Measurements from ENCODE around the gene GRB10.
"Not testable (repeated sequence)": the region's sequence is repeated elsewhere in the genome, so short reads cannot be mapped to it uniquely, and the experiment has no call there.

The GRB10 gene

DNA sequence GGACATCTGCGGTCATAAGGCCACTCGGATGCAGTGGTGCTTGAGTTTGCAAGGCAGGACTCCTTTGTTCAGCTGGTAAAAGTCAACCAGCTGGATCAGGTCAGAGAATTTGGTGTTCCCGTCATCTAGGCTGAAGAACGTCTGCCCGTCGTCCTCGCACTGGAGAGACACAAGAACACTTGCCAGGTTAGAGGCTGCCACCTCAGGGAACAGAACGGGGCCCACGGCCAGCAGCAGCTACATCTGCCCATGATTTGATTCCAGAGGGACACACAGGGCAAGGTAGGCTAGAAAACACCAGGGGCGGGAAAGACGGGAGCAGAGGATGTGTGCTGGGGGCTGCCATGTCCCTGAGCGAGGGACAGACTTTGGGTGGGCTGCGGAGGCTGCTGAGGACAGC, 189.8 kb downstream of the GRB10 start:
- no peaks in the 10 kb centered on the region for H3K27me3 ChIP-seq (replicated peaks; ENCODE audit: control insufficient read depth, insufficient read depth, low read length)
- H3K9me3 ChIP-seq (ENCODE audit: control insufficient read depth, low read length), result no peaks in the 10 kb centered on the region
- H3K4me1 ChIP-seq (ENCODE audit: control insufficient read depth, insufficient read depth, low read length), result peaks cover 9% of the 10 kb centered on the region
- no peak overlapping the region for H3K9ac ChIP-seq (ENCODE audit: low read length)
- peaks cover 58% of the 10 kb centered on the region for H3K36me3 ChIP-seq (ENCODE audit: control insufficient read depth, insufficient read depth, low read length, severe bottlenecking)
- DNase-seq (ENCODE audit: low read depth), result no peak
- H3K4me3 ChIP-seq (ENCODE audit: low read length), result no peak overlapping the region

DNA sequence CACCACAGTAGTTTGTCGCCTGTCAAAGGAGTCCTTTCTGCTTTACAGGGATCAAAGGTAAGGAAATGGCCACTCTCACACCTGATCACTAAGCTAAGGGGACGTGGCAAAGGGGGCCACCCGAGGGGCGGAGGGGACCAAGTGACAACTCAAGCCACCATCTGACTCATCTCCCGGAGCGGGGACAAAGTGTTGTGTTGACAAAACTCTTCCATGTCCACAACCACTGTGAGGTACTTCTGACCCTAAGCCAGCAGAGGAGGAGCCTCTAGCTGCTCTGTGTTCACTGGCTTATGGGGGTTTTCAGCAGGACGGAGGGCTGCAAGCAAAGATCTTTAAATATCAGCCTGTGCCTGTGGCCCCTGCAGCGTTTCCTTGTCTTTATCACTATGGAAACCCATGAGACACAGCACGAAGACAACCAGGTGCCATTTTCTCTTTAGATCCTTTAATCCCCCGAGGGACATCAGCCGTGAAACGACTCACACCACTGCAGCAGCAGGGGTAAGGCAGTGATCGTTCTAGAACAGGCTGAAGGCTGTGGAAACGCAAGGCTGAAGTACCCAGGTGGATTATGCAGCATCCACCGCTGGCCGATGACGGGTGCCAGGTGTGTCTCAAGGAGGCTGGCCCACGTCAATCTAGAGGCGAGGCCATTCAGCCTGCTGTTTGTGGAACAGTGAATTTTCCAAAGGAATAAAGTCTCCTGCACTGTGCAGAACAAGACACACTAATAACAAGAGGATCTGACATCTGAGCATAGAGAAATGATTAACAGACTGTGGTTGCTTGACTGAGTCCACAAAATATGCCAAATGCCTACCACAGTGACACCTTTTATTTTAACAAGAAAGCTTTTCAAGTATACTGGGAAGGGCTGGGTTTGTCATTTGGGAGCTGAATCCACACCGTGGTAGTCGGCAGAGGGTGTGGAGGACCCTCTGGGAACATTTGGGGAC, 190.9 kb downstream of the GRB10 start:
- H3K9ac ChIP-seq (ENCODE audit: low read length), result no peak overlapping the region
- H3K36me3 ChIP-seq (ENCODE audit: control insufficient read depth, insufficient read depth, low read length, severe bottlenecking), result peaks cover 47% of the 10 kb centered on the region
- no peak for DNase-seq (ENCODE audit: low read depth)
- peaks cover 9% of the 10 kb centered on the region for H3K4me1 ChIP-seq (ENCODE audit: control insufficient read depth, insufficient read depth, low read length)
- no peaks in the 10 kb centered on the region for H3K9me3 ChIP-seq (ENCODE audit: control insufficient read depth, low read length)
- no peaks in the 10 kb centered on the region for H3K27me3 ChIP-seq (replicated peaks; ENCODE audit: control insufficient read depth, insufficient read depth, low read length)
- H3K4me3 ChIP-seq (ENCODE audit: low read length), result no peak overlapping the region

DNA sequence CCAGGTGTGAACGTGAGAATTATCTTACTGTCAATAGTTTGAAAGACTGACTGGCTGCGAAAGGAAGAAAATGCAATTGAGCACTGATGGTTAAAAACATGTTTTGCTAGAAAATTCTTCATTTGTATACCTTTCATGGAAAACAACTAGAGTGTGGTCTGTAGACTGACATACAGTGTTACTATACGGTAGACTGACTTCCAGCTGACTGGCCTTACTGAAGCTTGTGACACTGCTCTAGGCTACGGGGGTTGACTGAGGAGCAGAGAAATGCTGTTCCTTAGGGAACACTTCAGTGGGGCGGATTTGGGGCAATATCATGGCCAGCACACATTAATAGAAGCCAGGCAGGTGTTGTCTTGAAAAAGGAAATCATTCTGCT, 191.6 kb downstream of the GRB10 start:
- Histone ChIP-seq H3K9me3 (ENCODE audit: control insufficient read depth, low read length) (no peaks in the 10 kb centered on the region), H3K4me3 (ENCODE audit: low read length) (no peak overlapping the region), H3K36me3 (ENCODE audit: control insufficient read depth, insufficient read depth, low read length, severe bottlenecking) (peaks cover 42% of the 10 kb centered on the region), H3K9ac (ENCODE audit: low read length) (no peak overlapping the region), H3K4me1 (ENCODE audit: control insufficient read depth, insufficient read depth, low read length) (peaks cover 9% of the 10 kb centered on the region), H3K27me3 (replicated peaks; ENCODE audit: control insufficient read depth, insufficient read depth, low read length) (no peaks in the 10 kb centered on the region)
- DNase-seq (ENCODE audit: low read depth), result no peak

DNA sequence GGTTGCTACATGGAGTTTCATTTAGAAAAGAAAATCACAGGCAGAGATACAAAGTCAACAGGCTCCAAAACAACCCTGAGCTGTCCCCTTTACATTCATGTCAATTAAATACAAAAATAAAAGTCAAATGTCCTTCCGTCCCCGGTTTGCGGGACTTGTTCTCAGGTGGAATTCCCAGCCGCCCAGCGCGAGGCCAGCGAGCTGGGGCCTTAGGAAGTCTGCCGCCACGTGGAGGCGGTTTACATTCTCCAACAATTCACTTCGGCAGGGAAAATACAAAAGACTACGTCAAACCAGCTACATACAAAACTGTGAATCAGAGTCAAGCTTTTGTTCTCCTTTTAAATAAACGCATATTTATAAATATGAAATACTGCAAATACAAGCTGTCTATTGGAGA, 192.2 kb downstream of the GRB10 start:
- Histone ChIP-seq H3K9me3 (ENCODE audit: control insufficient read depth, low read length) (no peaks in the 10 kb centered on the region), H3K9ac (ENCODE audit: low read length) (no peak overlapping the region), H3K27me3 (replicated peaks; ENCODE audit: control insufficient read depth, insufficient read depth, low read length) (no peaks in the 10 kb centered on the region), H3K4me3 (ENCODE audit: low read length) (no peak overlapping the region), H3K4me1 (ENCODE audit: control insufficient read depth, insufficient read depth, low read length) (peaks cover 4% of the 10 kb centered on the region), H3K36me3 (ENCODE audit: control insufficient read depth, insufficient read depth, low read length, severe bottlenecking) (peaks cover 39% of the 10 kb centered on the region)
- DNase-seq (ENCODE audit: low read depth), result no peak

DNA sequence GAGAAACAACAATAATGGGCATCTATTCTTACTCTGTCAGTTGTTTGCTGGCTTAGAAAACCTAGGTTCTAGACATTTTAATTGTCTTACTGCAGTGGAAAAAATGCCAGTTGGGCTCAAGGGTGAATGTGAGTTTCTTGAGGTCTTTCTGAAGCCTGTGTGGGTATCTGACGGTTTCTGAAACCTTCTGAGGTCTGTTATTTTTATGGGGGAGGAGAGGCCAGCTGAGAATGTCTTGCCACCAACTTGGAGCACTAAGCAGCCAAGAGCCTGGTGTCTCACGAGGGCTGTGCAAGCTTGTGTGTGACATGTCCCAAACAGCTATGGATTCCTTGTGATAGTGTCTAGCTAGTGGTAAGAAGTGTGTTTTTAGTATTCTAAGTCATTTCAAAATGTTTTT, 193.3 kb downstream of the GRB10 start:
- no peak overlapping the region for H3K4me3 ChIP-seq (ENCODE audit: low read length)

DNA sequence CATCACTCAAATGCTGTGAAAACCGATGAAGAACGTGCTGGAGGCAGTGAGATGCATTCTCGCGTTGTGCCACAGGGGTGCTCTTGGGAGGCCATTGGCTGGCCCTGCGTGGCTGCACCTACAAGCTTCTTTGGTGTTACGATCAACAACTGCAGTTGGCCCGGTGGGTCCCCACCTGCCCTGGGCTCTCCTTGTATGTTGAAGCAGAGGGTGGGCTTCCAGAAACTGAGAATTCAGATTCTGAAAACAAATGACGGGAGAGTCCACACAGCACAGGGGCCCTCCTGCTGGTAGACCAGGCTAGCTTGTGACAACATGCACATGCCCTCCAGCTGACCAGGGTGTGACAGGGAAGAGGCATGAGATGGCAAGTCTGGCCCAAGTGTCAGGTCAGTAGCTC, 193.8 kb downstream of the GRB10 start:
- H3K9me3 ChIP-seq (ENCODE audit: control insufficient read depth, low read length), result peaks cover 6% of the 10 kb centered on the region
- H3K36me3 ChIP-seq (ENCODE audit: control insufficient read depth, insufficient read depth, low read length, severe bottlenecking), result peaks cover 28% of the 10 kb centered on the region
- no peaks in the 10 kb centered on the region for H3K27me3 ChIP-seq (replicated peaks; ENCODE audit: control insufficient read depth, insufficient read depth, low read length)
- no peaks in the 10 kb centered on the region for H3K4me1 ChIP-seq (ENCODE audit: control insufficient read depth, insufficient read depth, low read length)
- no peak for DNase-seq (ENCODE audit: low read depth)
- no peak overlapping the region for H3K4me3 ChIP-seq (ENCODE audit: low read length)
- no peak overlapping the region for H3K9ac ChIP-seq (ENCODE audit: low read length)

More for the DNA sequence above, 193.3 kb downstream of the GRB10 start:
- Histone ChIP-seq H3K9me3 (ENCODE audit: control insufficient read depth, low read length) (peaks cover 2% of the 10 kb centered on the region), H3K36me3 (ENCODE audit: control insufficient read depth, insufficient read depth, low read length, severe bottlenecking) (peaks cover 33% of the 10 kb centered on the region), H3K27me3 (replicated peaks; ENCODE audit: control insufficient read depth, insufficient read depth, low read length) (no peaks in the 10 kb centered on the region), H3K9ac (ENCODE audit: low read length) (no peak overlapping the region), H3K4me1 (ENCODE audit: control insufficient read depth, insufficient read depth, low read length) (no peaks in the 10 kb centered on the region)
- DNase-seq (ENCODE audit: low read depth), result no peak

DNA sequence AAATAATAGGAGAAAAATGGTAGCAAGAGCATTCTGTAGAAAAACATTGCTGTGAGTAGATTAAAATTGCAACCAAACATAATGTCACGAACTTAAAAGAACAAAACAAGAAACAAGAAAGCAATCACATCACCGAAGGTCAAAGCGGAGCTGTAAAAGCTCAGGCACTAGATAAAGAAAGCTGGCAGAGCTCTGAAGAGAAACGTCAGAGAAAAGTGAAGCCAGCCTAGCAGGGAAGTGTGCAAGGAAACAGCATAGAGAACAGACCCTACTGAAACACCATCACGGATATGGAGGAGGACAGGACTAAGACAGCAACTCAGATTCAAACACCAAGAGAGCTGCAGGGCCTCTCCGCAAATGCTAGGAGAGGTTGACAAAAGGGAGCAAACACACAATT, 195.0 kb downstream of the GRB10 start:
- H3K9me3 ChIP-seq (ENCODE audit: control insufficient read depth, low read length), result peaks cover 16% of the 10 kb centered on the region
- H3K36me3 ChIP-seq (ENCODE audit: control insufficient read depth, insufficient read depth, low read length, severe bottlenecking), result peaks cover 16% of the 10 kb centered on the region
- no peaks in the 10 kb centered on the region for H3K27me3 ChIP-seq (replicated peaks; ENCODE audit: control insufficient read depth, insufficient read depth, low read length)
- no peak for DNase-seq (ENCODE audit: low read depth)
- H3K4me1 ChIP-seq (ENCODE audit: control insufficient read depth, insufficient read depth, low read length), result no peaks in the 10 kb centered on the region
- no peak overlapping the region for H3K4me3 ChIP-seq (ENCODE audit: low read length)
- H3K9ac ChIP-seq (ENCODE audit: low read length), result no peak overlapping the region

DNA sequence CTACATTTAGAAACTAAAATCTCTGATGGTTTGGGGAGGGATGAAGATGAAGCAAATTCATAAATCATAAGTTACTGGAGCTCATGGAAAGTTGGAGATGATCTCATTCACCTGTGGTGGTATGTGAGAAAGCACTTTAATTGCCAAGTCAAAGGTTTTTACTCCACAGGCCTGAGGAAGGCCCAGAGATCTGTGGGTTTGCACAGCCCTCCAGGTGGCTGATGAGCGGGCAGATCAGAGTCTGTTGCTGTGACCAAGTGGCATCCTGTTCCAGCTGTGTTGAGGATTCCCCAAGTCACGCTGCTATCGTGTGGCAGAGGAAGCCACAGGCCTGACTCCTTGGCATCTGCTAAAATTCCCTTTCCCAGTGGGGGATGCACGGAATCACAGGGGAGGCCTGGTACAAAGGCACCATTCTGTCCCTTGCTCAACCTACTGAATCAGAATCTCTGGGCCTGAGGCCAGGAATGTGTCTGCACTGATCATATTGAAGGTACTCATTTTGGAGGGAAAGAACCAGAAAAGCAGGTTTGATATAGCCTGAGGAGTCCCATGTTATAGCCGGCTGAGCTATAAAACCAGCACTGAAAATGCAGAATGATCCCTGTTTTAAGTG, 197.8 kb downstream of the GRB10 start:
- Histone ChIP-seq H3K9me3 (ENCODE audit: control insufficient read depth, low read length) (peaks cover 16% of the 10 kb centered on the region), H3K9ac (ENCODE audit: low read length) (no peak overlapping the region), H3K27me3 (replicated peaks; ENCODE audit: control insufficient read depth, insufficient read depth, low read length) (peaks cover 4% of the 10 kb centered on the region), H3K4me1 (ENCODE audit: control insufficient read depth, insufficient read depth, low read length) (no peaks in the 10 kb centered on the region), H3K4me3 (ENCODE audit: low read length) (no peak overlapping the region), H3K36me3 (ENCODE audit: control insufficient read depth, insufficient read depth, low read length, severe bottlenecking) (no peaks in the 10 kb centered on the region)
- DNase-seq (ENCODE audit: low read depth), result no peak

DNA sequence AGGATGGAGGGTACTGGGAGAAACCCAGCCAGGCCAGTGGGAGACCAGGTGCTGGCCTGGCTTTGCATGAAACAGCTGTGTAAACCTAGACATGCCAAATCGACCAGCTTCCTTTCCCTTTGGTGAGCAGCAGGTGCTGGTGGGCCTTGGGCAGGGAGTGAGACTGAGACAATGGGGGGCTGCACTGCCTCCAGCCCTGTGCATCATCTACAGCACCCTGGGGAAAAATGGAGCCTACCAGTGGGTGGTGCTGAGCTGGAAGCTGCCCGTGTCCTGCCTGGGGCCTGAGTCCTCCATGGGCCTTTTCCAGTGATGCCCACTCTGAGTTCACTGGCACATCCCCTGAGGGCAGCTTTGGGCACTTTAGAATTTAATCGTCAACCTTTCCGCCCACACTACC, 198.3 kb downstream of the GRB10 start:
- H3K4me1 ChIP-seq (ENCODE audit: control insufficient read depth, insufficient read depth, low read length), result no peaks in the 10 kb centered on the region
- H3K27me3 ChIP-seq (replicated peaks; ENCODE audit: control insufficient read depth, insufficient read depth, low read length), result peaks cover 4% of the 10 kb centered on the region
- no peaks in the 10 kb centered on the region for H3K36me3 ChIP-seq (ENCODE audit: control insufficient read depth, insufficient read depth, low read length, severe bottlenecking)
- no peak overlapping the region for H3K9ac ChIP-seq (ENCODE audit: low read length)
- no peak for DNase-seq (ENCODE audit: low read depth)
- H3K4me3 ChIP-seq (ENCODE audit: low read length), result no peak overlapping the region
- peaks cover 16% of the 10 kb centered on the region for H3K9me3 ChIP-seq (ENCODE audit: control insufficient read depth, low read length)

DNA sequence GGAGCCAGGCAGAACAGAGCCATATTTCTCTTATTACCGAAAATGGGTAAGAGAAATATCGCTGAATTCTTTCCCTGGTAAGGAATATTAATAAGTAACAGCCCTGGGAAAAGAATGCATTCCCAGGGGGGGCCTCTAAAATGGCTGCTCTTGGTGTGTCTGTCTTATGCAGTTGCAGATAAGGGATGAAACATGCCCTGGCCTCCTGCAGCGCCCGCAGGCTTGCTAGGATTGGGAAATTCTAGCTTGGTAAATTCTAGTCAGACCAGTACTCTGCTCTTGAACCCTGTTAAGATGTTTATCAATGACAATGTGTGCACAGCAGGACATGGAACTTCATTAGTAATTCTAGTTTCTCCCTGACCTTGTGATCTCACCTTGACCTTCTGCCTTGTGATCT, 199.4 kb downstream of the GRB10 start:
- H3K36me3 ChIP-seq (ENCODE audit: control insufficient read depth, insufficient read depth, low read length, severe bottlenecking); H3K4me1 ChIP-seq (ENCODE audit: control insufficient read depth, insufficient read depth, low read length); H3K9ac ChIP-seq (ENCODE audit: low read length); H3K4me3 ChIP-seq (ENCODE audit: low read length); DNase-seq (ENCODE audit: low read depth); H3K27me3 ChIP-seq (replicated peaks; ENCODE audit: control insufficient read depth, insufficient read depth, low read length): not testable (repeated sequence)
- H3K9me3 ChIP-seq (ENCODE audit: control insufficient read depth, low read length), result peaks cover 16% of the 10 kb centered on the region

DNA sequence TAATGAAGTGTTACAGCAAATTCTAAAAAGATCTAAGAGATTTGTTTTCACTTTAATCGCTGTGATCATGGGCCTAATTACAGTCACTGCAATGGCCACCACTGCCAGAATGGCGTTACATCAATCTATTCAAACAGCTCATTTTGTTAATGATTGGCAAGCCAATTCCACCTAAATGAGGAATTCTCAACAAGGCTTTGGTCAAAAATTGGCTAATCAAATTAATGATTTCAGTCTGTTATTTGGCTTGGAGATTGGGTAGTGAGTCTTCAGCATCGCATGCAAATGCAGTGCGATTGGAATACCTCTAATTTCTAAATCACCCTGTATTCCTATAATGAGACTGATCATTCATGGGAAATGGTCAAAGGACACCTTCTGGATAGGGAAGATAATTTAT, 200.4 kb downstream of the GRB10 start:
- H3K9ac ChIP-seq (ENCODE audit: low read length); H3K36me3 ChIP-seq (ENCODE audit: control insufficient read depth, insufficient read depth, low read length, severe bottlenecking); H3K4me1 ChIP-seq (ENCODE audit: control insufficient read depth, insufficient read depth, low read length); DNase-seq (ENCODE audit: low read depth); H3K27me3 ChIP-seq (replicated peaks; ENCODE audit: control insufficient read depth, insufficient read depth, low read length); H3K4me3 ChIP-seq (ENCODE audit: low read length): not testable (repeated sequence)
- peaks cover 16% of the 10 kb centered on the region for H3K9me3 ChIP-seq (ENCODE audit: control insufficient read depth, low read length)
